Thyroid gland (tissue), 4 donors: Measurements from ENCODE around the gene INPP5D. TPM values are rescaled to one million over a fixed set of nuclear protein-coding genes. Genes with fewer than 3 reads are reported as not detected.

ENCODE experiments used
- DNase-seq, 2 donors: peaks; one replicate each; pipeline ENCODE4 v3.0.0-alpha.2; 2019
- H3K27ac ChIP-seq, 3 donors: fragments of 200-600 bp; sonication (generic); 1 replicate in 2 of 3; 2 replicates in 1 of 3; pipeline ENCODE4 v1.5.1; 2016 to 2019; ENCODE audit warnings: mild to moderate bottlenecking in 1 of 3, moderate library complexity in 1 of 3
- H3K27me3 ChIP-seq: fragments of 200-600 bp; sonication (generic); one replicate; pipeline ENCODE4 v1.5.1; 2019
- H3K36me3 ChIP-seq, 2 donors: fragments of 200-600 bp; sonication (generic); one replicate each; pipeline ENCODE4 v1.5.1; 2016 to 2019
- H3K4me1 ChIP-seq, 2 donors: fragments of 200-600 bp; sonication (generic); one replicate each; pipeline ENCODE4 v1.5.1; 2017 to 2019
- H3K4me3 ChIP-seq, 3 donors: fragments of 200-600 bp; sonication (generic); replicated peaks in 1 of 3; 1 replicate in 2 of 3; 2 replicates in 1 of 3; pipeline ENCODE4 v1.5.1; 2016; ENCODE audit warnings: mild to moderate bottlenecking in 1 of 3
- H3K9me3 ChIP-seq: fragments of 200-600 bp; sonication (generic); one replicate; pipeline ENCODE4 v1.5.1; 2017
- CTCF ChIP-seq, 6 experiments: fragments of 200-600 bp in 3 of 6; fragments of 450-650 bp in 3 of 6; sonication (generic) in 3 of 6; IDR thresholded peaks; one replicate each; pipeline ENCODE4 v1.5.1; 2016 to 2019; ENCODE audit warnings: antibody characterized with exemption in 6 of 6, mild to moderate bottlenecking in 2 of 6, inconsistent platforms in 1 of 6, moderate library complexity in 1 of 6
- POLR2A ChIP-seq, 2 donors: fragments of 450-650 bp; IDR thresholded peaks; one replicate each; pipeline ENCODE4 v1.6.1; 2017; ENCODE audit warnings: antibody characterized with exemption in 2 of 2, mild to moderate bottlenecking in 2 of 2, moderate library complexity in 1 of 2
- WGBS, 2 donors: methylation state at CpG; one replicate each; pipeline ENCODE4 v1.1.5; 2017; 5-methylcytosine and 5-hydroxymethylcytosine counted together
- intact Hi-C: fragments of 100-400 bp; cut with DNase I; formaldehyde crosslinking; loops from one replicate; pipeline ENCODE4 v1.15.1; 2023
- total RNA-seq, 4 donors: library from RNA; depleted of rRNA; stranded (reverse); fragments of >200 nt; gene quantifications; one replicate each; pipeline ENCODE4 v1.2.3, GENCODE V29; 2016

Gene INPP5D
- total RNA-seq, 4 donors from 2014 or later: 7.1 to 13.4 (median 10.5) TPM

GRCh38 chr2:233060980-233061590, 943 bp downstream of the INPP5D start:
- Histone ChIP-seq H3K9me3 (no peaks in the 10 kb centered on the region), H3K27ac (peak overlapping the region; percentile 30 to 74 (median 39)), H3K4me3 (peak overlapping the region in 1 of 3 donors; percentile 24), H3K4me1 (peaks cover 0 to 4% of the 10 kb centered on the region in 2 donors), H3K27me3 (no peaks in the 10 kb centered on the region), H3K36me3 (no peaks in the 10 kb centered on the region)
- 60 to 76% methylated on average over 5 to 10 of the region's 10 CpGs for WGBS, 2 donors
- DNase-seq: no peak
- intact Hi-C loops: no loop called here
- no peak for TF ChIP-seq CTCF (IDR thresholded peaks at IDR 0.05)
- no peak for TF ChIP-seq POLR2A (IDR thresholded peaks at IDR 0.05)

GRCh38 chr2:233061591-233062450, 1.7 kb downstream of the INPP5D start:
- Histone ChIP-seq H3K36me3 (no peaks in the 10 kb centered on the region), H3K9me3 (no peaks in the 10 kb centered on the region), H3K4me1 (peaks cover 0 to 4% of the 10 kb centered on the region in 2 donors), H3K27me3 (no peaks in the 10 kb centered on the region), H3K27ac (peak overlapping the region in 1 of 3 donors; percentile 74), H3K4me3 (no peak overlapping the region)
- TF ChIP-seq POLR2A (IDR thresholded peaks at IDR 0.05) (no peak), CTCF (IDR thresholded peaks at IDR 0.05) (no peak)
- DNase-seq: peak; percentile 10 to 24
- intact Hi-C loops: no loop called here
- 51 to 63% methylated on average over 4 to 11 of the region's 12 CpGs for WGBS, 2 donors

GRCh38 chr2:233062451-233062850, 2.3 kb downstream of the INPP5D start:
- Histone ChIP-seq H3K27me3 (no peaks in the 10 kb centered on the region), H3K9me3 (no peaks in the 10 kb centered on the region), H3K4me3 (no peak overlapping the region), H3K27ac (peak overlapping the region in 1 of 3 donors; percentile 74), H3K4me1 (peaks cover 0 to 4% of the 10 kb centered on the region in 2 donors), H3K36me3 (no peaks in the 10 kb centered on the region)
- WGBS, 2 donors: 86 to 88% methylated on average over 4 of the region's 4 CpGs
- TF ChIP-seq CTCF (IDR thresholded peaks at IDR 0.05) (no peak), POLR2A (IDR thresholded peaks at IDR 0.05) (no peak)
- no peak for DNase-seq
- intact Hi-C loops: no loop called here

- intact Hi-C loops: no loop called here
Measured at GRCh38 chr2:233062946-233063268, 2.8 kb downstream of the INPP5D start.

More at GRCh38 chr2:233062946-233063268, 2.8 kb downstream of the INPP5D start:
- Histone ChIP-seq H3K27me3 (no peaks in the 10 kb centered on the region), H3K27ac (no peak overlapping the region), H3K4me1 (peaks cover 0 to 4% of the 10 kb centered on the region in 2 donors), H3K9me3 (no peaks in the 10 kb centered on the region), H3K36me3 (no peaks in the 10 kb centered on the region), H3K4me3 (no peak overlapping the region)
- DNase-seq: no peak
- no peak for TF ChIP-seq CTCF (IDR thresholded peaks at IDR 0.05)
- no peak for TF ChIP-seq POLR2A (IDR thresholded peaks at IDR 0.05)
- WGBS, 2 donors: 78 to 82% methylated on average over 6 of the region's 6 CpGs
